Urinary bladder (tissue), 4 donors: ENCODE measurements around the gene XPOT. TPM values are rescaled to one million over a fixed set of nuclear protein-coding genes. Genes with fewer than 3 reads are reported as not detected.

Experiments
- DNase-seq: peaks from one replicate; pipeline ENCODE4 v3.0.0-alpha.2; 2015; ENCODE audit errors: extremely low spot score
- H3K27ac ChIP-seq: one replicate; pipeline ENCODE4 v1.5.1; 2013; ENCODE audit warnings: low read depth, mild to moderate bottlenecking, moderate library complexity
- H3K36me3 ChIP-seq: one replicate; pipeline ENCODE4 v1.6.1; 2013; ENCODE audit warnings: mild to moderate bottlenecking, moderate library complexity; ENCODE audit not compliant: insufficient read depth
- H3K4me1 ChIP-seq: one replicate; pipeline ENCODE4 v1.6.1; 2013; ENCODE audit warnings: mild to moderate bottlenecking, moderate library complexity; ENCODE audit not compliant: insufficient read depth
- H3K4me3 ChIP-seq: one replicate; pipeline ENCODE4 v1.5.1; 2013; ENCODE audit warnings: low read depth, low read length
- WGBS: extraction: QIAGEN DNeasy Blood & Tissue Kit; methylation state at CpG from one replicate; pipeline ENCODE4 v1.1.7; 2013; 5-methylcytosine and 5-hydroxymethylcytosine counted together
- polyA plus RNA-seq: library from polyadenylated mRNA; stranded (reverse); fragments of 200-250 nt; gene quantifications from one replicate; pipeline ENCODE4 v1.2.3, GENCODE V29; 2013
- small RNA-seq: library from RNA; depleted of rRNA; stranded (forward); fragments of <200 nt; gene quantifications from one replicate; pipeline ENCODE3, GENCODE V24; 2014
- total RNA-seq: library from RNA; depleted of rRNA; stranded (reverse); fragments of >200 nt; gene quantifications from one replicate; pipeline ENCODE4 v1.2.3, GENCODE V29; 2014
- donor health status: healthy with polysubstance abuse.
- donor health status: healthy.

The XPOT gene
- total and polyA plus RNA-seq, 2 donors, result 24.5 to 77.1 TPM

DNA sequence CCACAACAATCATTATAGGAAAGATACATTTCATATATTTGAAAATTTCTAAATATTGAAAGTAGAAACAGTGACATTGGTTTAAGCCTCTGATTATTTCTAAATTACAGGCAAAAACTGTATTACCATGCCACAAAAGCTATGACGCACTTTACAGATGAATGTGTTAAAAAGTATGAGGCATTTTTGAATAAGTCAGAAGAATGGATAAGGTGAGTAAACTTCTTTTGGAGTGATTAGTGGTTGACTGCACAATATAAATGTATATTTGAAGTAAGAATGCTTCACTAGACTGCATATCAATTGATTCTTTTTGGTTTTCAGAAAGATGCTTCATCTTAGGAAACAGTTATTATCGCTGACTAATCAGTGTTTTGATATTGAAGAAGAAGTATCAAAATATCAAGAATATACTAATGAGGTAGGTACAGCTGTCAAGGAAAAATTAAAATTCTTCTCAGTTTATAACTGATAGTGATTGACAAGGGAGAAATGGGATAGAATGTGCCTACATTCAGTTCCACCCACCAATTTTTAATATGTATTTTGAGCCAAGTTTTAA lies 92.7 kb downstream of the XPOT start:
- DNase-seq, result no peak
- Histone ChIP-seq H3K36me3 (peaks cover 9% of the 10 kb centered on the region), H3K4me1 (no peaks in the 10 kb centered on the region), H3K27ac (no peak overlapping the region), H3K4me3 (no peak overlapping the region)
- WGBS, result 98% methylated on average over 2 of the region's 2 CpGs

DNA sequence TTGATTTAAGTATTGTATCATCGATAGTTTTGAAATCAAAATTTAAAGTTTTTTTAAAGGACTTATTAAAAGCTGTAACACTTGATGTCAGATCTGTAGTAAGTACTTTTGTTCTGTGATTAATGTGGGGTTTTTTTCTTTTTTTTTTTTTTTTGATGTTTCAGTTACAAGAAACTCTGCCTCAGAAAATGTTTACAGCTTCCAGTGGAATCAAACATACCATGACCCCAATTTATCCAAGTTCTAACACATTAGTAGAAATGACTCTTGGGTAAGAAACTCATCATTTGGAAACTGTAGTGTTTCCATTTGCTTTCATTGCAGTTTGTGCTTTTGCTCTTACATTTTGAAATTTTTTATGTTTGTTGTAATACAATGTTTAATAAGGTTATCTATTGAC lies 93.3 kb downstream of the XPOT start:
- no peak overlapping the region for H3K27ac ChIP-seq
- no peaks in the 10 kb centered on the region for H3K4me1 ChIP-seq
- no peak for DNase-seq
- H3K4me3 ChIP-seq, result no peak overlapping the region
- WGBS, result 92% methylated on average over 1 of the region's 1 CpG
- peaks cover 9% of the 10 kb centered on the region for H3K36me3 ChIP-seq

DNA sequence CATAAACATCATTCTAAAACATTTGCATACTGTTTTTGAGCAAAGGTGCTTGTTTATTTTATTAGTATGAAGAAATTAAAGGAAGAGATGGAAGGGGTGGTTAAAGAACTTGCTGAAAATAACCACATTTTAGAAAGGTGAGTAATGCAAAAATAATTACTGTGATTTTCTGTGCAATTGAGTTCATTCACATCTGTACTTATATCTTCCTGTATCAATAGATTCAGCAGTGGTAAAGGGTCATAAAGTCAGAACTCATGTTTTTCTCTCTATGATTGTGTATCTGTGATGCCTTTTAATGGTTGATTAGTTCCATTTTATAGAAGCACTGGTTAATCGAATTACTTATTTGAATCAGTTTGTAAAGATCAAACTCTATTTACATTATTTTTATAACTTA lies 93.7 kb downstream of the XPOT start:
- no peak for DNase-seq
- no peak overlapping the region for H3K27ac ChIP-seq
- WGBS, result 81% methylated on average over 1 of the region's 1 CpG
- no peak overlapping the region for H3K4me3 ChIP-seq
- no peaks in the 10 kb centered on the region for H3K4me1 ChIP-seq
- peaks cover 9% of the 10 kb centered on the region for H3K36me3 ChIP-seq

DNA sequence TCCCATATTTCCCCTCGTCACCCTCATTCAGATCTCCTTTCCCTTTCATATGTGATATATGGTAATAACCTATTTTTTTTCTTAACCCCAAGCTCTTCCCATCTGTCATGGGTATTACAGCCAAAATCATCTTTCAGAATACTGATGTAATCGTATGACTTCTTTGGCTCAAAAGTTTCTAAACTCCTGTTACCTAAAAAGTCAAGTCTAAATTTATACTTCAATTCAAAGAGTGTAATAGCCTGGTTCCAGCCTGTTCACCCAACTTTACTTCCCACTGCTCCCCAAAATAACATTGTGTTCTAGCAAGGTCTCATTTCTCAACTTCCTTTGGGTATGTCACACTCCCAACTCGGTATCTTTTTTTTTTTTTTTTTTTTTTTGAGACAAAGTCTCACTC lies 96.2 kb downstream of the XPOT start:
- Histone ChIP-seq H3K4me3 (no peak overlapping the region), H3K4me1 (no peaks in the 10 kb centered on the region), H3K27ac (no peak overlapping the region), H3K36me3 (peaks cover 8% of the 10 kb centered on the region)
- DNase-seq, result no peak
- 77% methylated on average over 3 of the region's 3 CpGs for WGBS

Small RNAs within 50 kb of the gene (small RNA-seq; reads per million reads assigned to genes)
- not detected for gene RF01210

Other genes with a start within 250 kb of the XPOT start
- gene KICS2, start 182.1 kb upstream of the XPOT start, total RNA-seq, result 5.7 TPM
- 3.3 TPM for gene KICS2, start 182.1 kb upstream of the XPOT start, polyA plus RNA-seq
- 0.95 TPM for gene C12orf56, start 13.6 kb upstream of the XPOT start, total RNA-seq
- 0.19 TPM for gene C12orf56, start 13.6 kb upstream of the XPOT start, polyA plus RNA-seq
- gene TBK1, start 47.7 kb downstream of the XPOT start, total RNA-seq, result 63.3 TPM
- gene TBK1, start 47.7 kb downstream of the XPOT start, polyA plus RNA-seq, result 14.1 TPM
- gene RASSF3, start 206.1 kb downstream of the XPOT start, total RNA-seq, result 50.4 TPM
- 112 TPM for gene RASSF3, start 206.1 kb downstream of the XPOT start, polyA plus RNA-seq